DMS153 treated with DMSO at 0.1 percent for 48 hours (cell line): Measurements from ENCODE around the gene CSNK1A1.
"Not testable (repeated sequence)": the region's sequence is repeated elsewhere in the genome, so short reads cannot be mapped to it uniquely, and the experiment has no call there.

Source experiments
- DNase-seq: peaks from one replicate; lab custom pipeline; 2025; ENCODE audit not compliant: unreplicated experiment; lab: John Stamatoyannopoulos, UW

The CSNK1A1 gene

DNA sequence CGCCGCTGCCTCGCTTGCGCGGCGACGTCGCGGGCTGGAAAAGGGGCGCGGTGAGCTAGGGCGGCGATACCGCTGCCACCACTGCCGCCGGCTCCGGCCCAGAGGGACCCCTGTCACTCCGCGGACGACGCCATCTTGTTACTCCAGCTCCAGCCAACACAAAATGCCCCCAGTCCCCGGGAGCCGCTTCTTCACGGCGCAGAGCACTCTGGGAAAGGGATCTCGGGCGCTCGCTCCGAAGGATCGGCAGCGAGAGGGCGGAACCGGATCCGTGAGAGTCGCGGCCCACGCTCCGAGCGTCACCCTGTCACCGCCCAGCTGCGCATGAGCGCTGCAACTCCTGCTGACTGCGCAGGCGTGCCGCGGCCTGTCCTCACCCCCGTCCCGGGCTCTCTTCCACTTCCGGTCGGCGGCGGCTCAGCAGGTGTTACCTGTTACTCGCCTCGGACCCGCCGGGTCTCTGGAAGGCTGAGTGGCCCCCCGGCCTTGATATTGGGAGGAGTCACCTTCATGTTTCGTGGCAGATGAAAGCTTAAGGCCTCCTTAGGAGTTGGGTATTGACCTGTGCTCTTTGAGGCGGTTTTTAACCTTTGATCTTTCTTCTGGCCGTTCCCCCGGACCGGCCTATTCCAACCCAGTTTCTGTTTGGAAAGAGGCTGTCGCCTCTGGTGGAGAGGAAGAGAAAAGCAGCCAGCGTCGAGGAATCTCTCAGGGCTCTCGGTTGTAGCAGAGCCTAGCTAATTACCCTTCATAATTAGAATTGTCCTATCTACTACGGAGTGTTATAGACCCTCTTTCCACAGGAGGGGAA, at the start of gene CSNK1A1:
Gene CSNK1A1 (minus strand): TSS at position 213 of the 811 bp plus-strand sequence. CDS start 475 bp downstream, outside the sequence.
- DNase-seq, result peak; percentile 69

DNA sequence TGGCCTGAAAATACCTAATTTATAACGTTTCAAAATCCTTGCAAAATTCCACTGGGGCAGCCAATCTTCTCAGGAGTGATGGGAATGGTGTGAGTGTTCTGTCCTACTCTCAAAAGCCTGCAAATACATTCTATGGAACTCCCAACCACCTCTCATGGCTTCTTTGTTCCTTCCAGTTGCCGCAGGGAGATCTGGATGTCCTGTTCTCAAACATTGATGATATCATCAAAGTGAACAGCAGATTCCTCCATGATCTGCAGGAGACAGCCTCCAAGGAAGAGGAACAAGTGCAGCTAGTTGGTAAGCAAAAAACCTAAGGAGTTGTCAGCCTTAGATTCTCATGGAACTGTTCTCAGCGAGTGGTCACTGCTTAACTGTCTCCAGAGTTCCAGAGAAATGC, 49.7 kb upstream of the CSNK1A1 start:
- DNase-seq, result no peak

DNA sequence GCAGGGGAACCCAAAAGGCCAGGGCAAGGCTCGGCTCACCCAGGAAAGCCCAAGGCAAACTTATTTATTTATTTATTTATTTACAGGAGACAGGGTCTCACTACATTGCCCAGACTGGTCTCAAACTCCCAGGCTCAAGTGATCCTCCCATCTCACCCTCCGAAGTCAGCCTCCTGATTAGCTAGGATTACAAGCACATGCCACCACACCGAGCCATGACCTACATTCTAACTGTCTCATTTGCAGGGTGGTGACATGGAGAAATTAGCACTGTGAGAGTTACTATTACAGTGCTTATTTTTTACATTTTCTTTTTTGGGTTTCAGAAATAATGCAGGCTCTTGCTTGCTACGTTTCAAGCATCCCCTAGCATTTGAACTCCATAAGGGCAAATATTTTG, 48.1 kb upstream of the CSNK1A1 start:
- no peak for DNase-seq

DNA sequence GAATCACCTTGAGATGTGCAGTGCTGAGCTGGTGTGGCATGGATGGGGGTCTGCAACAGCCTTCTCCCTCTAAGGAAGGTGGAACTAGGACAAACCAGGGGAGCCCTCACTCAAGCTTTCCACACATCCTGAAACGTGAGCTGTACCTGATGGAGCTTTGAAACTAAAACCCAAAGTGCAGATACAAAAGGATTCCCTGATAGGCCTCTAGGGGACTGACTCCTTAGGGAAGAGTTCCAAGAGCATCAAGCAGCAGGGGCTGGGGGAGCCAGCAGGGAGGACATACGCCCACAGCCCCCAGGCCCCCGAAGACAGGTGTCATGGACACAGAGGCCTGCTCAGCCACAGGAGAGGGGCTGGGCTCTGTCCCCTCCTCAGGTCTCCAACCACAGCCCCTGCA, 47.7 kb upstream of the CSNK1A1 start:
- DNase-seq, result no peak

DNA sequence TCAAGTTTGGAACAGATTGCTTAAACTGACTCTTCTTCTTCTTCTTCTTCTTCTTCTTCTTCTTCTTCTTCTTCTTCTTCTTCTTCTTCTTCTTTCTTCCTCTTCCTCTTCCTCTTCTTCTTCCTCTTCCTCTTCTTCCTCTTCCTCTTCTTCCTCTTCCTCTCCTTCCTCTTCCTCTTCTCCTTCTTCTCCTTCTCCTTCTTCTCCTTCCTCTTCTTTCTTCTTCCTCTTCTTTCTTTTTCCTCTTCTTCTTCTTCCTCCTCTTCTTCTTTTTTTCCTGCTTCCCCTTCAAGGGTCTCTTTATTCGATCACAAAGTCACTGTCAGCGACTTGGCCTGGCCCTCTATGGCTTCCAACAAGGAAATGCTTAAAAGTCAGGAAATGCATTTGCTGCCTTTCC, 47.0 kb upstream of the CSNK1A1 start:
- not testable (repeated sequence) for DNase-seq

DNA sequence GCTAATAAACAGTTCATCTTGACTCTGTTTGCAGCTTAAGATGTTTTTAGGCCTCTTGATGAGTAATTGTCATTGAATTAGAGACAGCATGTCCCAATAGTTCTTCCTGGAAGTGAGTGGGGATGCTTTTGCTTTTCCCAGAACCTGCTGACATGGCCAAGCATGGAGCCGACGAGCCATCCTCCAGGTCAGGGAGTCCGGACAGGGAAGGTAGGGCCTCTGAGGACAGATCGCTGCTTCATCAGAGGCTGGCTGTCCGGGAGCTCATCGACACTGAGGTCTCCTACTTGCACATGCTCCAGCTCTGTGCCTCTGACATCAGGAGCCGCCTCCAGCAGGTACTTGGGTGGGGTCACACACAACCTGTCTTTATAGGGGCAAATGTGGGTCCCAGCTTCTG, 46.4 kb upstream of the CSNK1A1 start:
- no peak for DNase-seq

DNA sequence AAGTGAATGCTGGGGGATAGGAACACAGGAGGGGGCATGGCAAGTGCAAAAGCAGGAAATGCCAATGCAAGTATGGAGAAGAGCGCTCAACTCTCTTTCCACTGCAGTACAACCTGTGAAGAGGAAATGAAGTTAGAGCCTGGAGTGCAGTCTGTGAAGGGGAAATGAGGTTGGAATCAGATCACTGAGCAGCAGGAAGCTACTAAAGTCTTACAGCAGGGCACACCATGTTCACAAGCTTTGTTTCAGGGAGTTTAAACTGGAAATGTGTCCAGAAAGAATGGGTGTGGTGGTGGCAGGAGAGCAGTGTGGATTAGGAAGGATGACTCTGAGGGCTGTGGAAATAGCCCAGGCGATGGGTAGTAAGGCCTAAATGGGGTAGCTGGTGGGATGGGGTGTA, 45.5 kb upstream of the CSNK1A1 start:
- no peak for DNase-seq

DNA sequence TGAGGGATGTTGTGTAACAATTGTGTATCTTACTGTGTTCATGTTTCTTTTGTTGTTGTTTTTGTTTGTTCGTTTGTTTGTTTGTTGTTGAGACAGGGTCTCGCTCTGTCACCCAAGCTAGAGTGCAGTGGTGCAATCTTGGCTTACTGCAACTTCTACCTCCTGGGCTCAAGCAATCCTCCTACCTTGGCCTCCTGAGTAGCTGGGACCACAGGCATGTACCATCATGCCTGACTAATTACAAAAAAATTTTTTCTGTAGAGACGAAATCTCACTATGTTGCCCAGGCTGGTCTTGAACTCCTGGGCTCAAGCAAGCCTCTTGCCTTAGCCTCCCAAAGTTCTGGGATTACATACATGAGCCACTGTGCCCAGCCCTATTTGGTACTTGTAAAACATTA, 43.9 kb upstream of the CSNK1A1 start:
- not testable (repeated sequence) for DNase-seq

DNA sequence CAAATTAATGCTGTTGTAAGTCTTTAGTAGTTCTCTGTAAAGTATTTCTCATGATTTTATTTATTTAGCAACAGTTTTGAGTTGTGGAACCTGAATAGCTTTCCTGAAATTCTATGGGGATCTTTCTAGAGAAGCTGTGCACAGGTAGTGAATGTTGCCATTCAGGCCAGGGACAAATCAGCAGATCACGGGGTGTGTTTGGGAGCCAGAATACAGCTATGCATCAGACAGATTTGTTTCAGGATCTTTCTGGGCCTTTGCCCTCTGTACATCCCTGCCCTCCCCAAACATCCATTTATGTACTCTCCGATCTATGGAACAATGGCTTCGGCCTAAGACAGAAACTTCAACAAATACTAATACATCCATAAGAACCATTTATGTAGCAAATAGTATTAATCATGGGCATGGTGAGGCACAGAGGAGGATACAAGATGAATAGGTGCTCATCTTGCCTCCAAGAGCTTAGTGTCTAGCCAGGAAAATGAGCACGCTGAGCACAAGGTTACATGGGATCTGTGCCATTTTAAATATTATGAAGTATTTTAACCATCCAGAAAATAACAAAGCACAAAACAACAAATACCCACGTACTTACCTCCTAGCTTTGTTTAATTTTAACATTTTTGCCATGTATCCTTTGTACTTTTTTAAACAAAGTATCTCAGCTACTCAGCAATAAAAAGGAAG, 43.1 kb upstream of the CSNK1A1 start:
- DNase-seq, result no peak

DNA sequence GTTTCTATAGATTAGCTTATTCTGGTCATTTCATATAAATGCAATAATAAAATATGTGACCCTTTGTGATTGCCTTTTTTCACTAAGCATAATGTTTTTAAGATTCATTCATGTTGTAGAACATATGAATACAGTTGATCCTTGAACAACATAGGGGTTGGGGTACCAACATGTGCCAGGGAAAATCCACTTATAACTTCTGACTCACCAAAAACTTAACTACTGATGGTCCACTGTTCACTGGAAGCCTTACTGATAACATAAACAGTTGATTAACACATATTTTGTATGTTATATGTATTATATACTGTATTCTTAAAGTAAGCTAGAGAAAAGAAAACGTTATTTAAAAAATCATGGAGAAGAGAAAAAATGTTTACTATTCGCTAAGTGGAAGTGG, 42.1 kb upstream of the CSNK1A1 start:
- no peak for DNase-seq

DNA sequence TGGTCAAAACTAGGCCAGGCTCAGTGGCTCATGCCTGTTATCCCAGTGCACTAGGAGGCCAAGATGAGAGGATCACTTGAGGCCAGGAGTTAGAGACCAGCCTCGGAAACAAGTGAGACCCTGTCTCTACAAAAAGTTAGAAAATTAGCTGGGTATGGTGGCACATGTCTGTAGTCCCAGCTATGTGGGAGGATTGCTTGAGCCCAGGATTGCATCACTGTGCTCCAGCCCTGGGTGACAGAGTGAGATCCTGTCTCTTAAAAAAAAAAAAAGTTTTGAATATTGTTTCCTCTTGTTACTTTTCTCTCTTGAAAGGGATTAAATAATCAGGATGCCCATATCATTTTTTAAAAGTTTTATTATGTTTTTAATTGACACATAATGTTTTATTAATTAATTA, 37.7 kb upstream of the CSNK1A1 start:
- DNase-seq, result no peak

DNA sequence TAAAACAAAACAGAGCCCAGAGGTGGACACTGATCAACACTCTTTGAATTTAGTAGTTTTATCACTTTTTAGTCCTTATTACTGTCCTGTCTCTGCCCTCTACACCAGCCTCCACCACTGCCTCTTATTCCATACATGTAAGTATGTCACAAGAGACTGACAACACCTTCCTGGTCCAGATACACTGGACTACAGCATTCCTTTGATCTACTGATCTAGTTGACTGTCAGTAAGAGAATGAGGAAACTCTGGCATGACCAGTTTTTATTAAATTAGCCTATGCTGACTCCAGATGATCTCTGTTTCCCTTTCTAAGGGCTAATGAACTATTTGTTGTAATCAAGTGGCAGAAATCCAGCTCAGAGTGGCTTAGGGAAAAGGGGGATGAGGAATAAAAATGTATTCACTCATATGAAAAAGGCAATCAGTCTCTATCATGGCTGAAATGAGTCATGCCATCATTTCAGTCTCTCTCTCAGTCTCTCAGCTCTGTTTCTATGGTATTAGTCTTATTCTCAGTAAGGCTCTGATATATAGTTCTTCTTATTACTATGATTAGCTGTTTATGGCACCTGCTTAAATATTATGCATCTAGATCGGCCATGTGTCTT, 35.6 kb upstream of the CSNK1A1 start:
- DNase-seq, result no peak

DNA sequence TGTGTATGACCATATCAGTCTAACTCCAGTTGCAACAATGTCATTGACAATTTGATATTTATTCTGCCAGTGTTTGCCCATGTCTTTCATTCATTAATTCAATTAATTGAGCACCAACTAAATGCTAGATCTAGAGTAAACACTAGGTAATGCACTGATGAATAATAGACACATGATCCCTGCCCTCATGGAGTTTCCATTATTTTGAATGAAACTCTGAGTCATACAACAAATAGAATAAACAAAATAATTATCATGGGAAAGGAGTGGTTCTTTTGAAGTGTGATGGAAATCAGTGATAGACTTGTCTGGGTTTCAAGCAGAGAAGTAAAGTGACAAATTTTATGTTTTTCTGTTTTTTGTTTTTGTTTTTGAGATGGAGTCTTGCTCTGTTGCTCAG, 34.7 kb upstream of the CSNK1A1 start:
- no peak for DNase-seq

DNA sequence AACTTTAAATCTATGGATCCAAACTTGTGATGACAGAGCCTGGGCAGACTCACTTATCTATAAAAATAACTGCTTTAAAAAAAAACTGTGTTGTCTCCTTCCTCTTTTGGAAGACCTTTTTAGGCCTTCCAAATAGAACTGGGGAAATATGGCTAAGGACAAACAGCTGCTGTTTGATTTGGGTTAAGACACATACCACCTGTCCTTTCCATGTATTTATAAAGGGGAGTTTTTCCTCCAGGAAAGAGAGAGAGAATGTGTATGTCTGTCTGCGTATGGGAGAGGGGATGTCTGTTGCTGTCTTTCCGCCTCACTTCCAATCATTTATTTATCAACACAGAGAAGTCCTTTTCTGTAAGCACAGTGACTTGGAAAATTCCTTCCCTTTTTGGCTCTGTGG, 32.9 kb upstream of the CSNK1A1 start:
- no peak for DNase-seq

DNA sequence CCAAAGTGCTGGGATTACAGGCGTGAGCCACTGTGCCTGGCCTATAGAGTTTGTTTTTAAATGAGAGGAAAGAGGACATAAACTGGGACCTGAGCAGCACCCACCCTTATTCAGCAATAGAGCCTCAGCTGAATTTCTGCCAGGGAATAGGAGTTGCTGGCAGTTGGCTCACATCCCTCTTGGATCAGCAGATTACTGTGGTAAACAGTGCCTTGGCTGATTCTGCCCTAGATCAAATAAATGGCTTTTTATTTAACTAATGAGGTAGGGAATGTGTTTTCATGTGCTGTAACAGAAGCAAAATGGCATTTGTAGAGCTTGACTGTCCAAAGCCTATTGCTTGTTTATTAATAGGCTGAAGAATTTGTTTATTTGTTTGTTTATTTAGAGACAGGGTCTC, 32.2 kb upstream of the CSNK1A1 start:
- DNase-seq, result peak; percentile 37

DNA sequence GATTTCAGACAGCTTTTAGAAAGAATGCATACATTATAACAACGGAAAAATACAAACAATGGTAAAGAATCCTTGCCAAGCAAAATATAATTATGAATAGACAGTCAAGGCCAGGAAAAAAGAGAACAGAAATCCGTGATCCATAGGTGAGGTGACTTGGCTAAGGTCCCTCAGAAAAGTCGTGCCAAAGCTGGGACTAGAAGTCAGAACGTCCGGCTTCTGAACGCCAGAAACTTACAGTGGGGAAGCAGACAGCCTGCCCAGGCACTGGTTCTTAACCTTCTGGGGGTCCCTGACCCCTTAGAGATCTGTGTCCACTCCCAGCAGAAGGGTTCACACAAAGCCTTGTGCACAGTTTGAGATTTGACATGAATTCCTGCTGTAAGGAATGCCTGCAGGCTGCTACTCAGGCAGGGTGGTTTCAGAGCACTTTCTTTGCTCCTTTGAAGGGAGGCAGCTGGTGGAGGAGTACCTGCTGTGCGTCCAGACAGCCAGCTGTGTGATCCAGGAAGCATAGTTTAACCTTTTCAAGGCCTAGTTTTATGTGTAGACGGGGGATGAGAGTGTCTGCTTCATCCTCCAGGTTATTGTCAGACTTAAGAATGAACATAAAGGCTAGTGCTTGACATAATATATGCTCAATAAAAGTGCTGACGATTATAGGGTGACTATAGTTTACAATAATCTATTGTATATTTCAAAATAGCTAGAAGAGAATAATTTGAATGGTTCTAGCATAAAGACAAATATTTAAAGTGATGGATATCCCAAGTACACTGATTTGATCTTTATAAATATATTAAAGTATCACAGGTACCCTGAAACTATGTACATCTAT, 30.9 kb upstream of the CSNK1A1 start:
- DNase-seq, result no peak

DNA sequence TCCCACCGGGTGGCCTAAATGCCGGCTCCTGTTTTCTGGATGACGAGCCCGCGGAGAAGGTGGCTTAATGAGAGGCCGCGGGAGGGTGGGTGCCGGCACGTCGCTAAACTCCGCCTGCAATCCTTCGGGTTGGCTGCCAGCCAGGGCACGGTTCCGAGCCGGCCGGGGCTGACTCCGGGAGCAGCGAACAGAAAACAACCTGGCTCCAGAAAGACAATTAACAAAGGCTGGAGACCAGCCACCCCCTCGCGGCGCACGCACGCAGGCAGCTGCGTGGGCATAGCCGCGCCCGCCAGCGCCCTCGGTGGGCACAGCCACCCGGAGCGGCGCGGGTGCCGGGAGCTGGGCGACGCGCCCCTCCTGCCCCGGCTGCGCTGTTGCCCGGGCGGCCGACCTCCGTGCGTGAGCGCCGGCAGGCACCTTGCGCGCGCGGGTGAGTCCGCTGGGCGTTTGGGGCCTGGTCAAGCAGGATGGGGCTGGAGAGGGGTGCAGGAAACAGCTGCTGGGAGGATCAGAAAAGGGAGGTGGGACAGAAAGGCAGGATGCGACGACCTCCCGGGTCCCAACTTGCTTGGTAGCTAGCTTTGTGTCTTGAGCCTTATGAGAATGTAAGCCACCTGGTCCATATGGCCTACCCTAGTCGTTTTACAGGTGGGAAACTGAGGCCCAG, 30.1 kb upstream of the CSNK1A1 start, which contains the start of gene ARHGEF37:
Gene ARHGEF37 (plus strand): TSS at position 307 of the 670 bp plus-strand sequence. CDS start 16,272 bp downstream, outside the sequence.
- DNase-seq, result no peak

DNA sequence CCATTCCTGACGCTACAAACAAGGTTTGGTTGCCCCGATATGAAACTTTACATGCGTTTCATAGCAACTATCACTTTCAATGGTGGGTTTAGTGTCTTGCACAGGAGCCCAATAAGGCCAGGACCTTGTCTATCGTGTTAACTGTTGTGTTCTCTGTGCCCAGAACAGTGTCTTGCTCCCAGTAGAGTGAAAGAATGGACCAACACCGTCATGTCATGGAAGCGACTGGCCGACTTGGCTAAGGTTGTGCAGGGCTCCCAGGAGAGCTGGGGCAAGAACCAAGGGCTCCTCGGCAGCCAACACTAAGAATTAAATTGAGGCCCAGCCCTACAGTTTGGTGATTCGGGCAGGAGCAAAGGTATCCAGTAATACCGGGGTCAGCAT, 29.6 kb upstream of the CSNK1A1 start:
- no peak for DNase-seq

DNA sequence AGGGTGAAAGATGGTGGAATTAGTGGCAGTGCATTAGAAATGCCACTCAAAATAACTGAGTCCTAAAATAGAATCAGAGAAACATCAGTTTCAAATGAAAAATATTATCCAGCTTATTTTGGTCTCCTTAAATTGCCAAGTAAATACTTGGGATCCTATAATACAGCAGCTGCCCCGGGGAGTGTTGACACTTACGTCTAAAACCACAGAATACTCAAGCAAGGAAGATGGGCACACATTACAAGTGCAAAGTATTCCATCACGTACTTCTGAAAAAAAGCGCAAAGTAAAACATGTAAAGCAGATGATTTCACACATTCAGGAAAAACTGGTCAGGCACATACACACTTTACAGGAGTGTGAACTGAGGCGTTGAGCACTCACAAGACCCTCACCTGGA, 27.7 kb upstream of the CSNK1A1 start:
- no peak for DNase-seq

DNA sequence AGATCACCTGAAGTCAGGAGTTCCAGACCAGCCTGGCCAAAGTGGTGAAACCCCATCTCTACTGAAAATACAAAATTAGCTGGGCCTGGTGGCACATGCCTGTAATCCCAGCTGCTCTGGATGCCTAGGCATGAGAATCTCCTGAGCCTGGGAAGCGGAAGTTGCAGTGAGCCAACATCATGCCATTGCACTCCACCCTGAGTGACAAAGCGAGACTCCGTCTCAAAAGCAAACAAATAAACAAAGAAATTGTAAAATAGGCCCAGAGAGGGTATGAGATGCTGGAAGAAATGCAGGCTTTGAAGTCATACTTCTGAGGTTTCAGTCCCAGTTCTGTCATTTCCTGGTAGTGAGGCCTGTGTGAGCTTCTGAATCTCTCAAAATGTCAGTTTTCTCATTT, 24.8 kb upstream of the CSNK1A1 start:
- DNase-seq, result no peak

DNA sequence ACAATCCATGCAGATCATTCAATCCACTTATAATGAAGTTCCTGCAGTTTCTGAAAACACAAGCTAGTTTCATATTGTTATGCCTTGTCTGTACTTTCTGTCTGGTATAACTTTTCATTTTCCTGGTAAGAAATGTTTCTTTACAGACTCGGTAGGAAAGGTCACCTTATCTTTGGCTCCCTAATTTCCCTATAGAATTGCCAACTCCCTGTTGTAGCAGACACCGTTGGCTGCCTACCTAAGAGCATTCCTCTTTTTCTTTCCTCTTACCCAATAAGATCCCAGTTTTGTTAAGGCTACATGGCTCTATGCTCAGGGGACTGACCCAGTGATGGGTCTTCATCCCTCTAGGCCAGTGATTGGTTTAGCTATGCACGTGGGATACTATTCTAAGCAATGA, 23.9 kb upstream of the CSNK1A1 start:
- DNase-seq, result no peak
